Right lung (tissue), 5 donors: ENCODE measurements around the gene GLT8D2. TPM values are rescaled to one million over a fixed set of nuclear protein-coding genes. Genes with fewer than 3 reads are reported as not detected.
"Not testable (repeated sequence)": the region's sequence is repeated elsewhere in the genome, so short reads cannot be mapped to it uniquely, and the experiment has no call there.

Source experiments
- DNase-seq, 2 donors: peaks; one replicate each; pipeline ENCODE4 v3.0.0-alpha.2; 2013
- polyA plus RNA-seq, 5 donors: library from polyadenylated mRNA; unstranded; fragments of 120-200 nt; gene quantifications; one replicate each; pipeline versions ENCODE4 v1.2.1 to v1.2.3, GENCODE V29; 2013; ENCODE audit warnings: inconsistent platforms in 1 of 5, low replicate concordance in 1 of 5; ENCODE audit not compliant: insufficient read length in 5 of 5, insufficient read depth in 1 of 5

The GLT8D2 gene
- polyA plus RNA-seq, 5 donors, result 24.7 to 37.4 (median 29.5) TPM

DNA sequence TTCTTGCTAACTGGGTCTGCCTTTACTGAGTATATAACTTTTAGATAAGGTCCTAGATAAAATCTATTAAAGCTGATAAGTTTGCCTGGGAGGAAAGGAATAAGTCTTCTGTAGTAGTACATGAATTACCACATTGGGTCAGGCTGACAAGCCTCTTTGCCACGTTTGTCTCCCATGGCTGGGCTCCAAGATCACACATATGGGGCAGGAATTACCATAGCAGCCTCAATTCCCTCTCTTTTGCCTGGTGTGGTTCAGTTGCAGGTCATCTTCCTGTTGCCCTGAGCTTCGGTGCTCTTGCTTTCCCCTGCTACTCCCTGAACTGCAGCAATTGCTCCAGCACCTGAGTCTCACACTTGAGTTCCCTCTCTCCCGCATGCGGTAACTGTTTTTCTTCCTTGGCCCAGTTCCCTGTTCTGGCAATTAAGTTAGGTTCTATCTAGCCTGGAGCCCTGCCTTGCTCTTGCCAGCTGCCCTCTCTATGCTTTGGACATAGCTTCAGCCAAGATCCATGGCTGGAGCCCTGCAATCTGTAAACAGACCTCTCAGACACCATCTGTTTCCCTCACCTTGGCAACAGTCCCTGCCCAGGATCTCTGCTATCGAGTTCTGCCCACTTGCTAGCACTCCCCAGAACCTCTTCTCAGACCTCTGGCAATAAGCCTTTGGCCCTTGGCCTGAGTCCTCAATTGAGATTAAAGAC is 5.8 kb upstream of the GLT8D2 start:
- peak; percentile 23 to 53 for DNase-seq

DNA sequence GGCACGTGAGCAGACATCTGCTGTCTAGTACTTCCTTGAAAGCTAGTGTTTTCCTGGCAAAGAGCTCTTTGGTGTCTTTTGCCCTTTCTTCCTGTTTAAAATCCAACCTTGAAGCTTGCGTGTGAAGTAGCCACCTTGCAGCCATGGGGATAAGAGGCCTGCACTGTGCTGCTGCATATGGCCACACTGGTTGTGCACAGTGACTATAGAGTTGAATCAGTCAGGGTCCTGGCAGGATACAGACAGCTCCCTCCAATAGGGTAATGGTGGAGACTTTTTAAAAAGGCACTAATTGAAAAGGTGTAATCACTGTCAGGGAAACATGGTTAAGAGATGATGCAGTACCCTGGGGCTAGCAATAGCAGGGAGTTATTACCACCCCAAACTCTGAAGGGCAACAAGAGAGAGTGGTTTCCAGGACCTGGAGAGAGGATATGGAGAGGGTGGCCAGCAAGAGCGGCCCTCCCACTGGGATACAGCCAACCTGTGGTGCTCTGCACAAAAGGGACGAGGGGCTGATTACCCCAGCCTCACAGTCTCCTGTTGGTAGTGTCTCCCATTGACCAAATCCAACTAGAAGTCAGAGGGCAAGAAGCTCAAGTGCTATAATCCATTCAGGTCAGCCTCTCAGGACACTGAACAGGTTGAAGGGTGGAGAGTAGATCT is 4.8 kb upstream of the GLT8D2 start:
- no peak for DNase-seq

DNA sequence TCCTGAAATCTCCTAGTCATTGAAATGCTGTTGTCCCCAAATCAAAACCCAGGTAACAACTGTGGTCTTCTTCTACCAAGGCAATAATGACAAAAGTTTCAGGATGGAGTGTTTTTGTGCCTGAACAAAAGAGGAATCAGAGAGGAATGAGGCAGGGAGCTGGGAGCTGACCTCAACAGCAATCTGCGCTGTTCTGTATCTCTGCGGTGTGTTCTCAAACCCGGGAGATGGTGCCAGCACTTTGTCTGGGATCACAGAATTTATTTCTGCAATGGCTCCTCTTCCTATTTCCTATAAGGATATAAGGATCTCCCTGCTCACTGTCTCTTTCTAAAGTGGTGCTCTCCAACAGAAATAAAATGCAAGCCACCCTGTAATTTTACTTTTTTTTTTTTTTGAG is 449 bp upstream of the GLT8D2 start:
- no peak for DNase-seq

DNA sequence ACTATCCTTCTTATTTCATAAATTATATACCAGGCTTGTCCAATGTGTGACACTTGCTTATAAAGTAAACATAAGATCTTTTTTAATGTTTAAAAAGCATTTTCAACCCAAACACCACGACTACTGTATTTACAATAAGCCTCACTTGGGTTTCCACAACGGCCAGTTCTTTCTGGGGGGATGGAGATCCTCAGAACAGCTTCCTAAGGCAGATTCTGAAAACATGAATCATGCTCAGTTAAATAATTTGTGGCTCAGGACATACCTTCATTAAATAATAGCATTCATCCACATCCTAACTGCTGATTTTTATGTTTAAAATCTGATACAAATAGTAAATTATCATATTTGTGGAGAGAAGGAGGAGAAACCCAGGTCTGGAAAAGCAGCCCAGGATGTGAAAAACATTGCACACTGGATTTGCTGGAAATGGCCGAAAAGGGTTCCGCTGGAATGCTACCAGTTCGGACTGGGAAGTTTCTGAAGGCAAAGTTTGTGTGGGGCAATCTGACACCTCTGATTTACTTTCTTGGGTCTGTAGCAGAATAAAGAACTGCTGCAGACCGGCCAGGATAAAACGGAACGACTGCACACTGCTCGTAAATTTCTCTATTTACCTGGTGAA is 597 bp downstream of the GLT8D2 start:
- DNase-seq, result no peak

DNA sequence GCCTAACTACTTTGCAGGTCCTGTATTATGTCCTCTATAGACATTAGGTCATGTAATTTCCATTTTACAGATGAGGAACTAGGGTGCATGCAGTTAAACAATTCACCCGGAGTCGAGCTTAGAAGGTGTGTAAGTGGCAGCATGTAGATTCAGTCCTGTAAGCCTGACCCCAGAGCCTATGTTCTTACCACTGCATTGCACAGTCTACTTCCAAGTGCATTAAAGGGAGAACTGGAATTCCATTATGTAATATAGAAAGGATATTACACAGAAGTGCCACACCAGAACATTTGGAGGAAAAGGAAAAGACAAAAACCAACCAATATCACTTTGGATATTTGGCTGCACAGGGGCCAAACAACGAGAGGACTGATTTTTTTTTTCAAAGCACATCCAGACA is 1.2 kb downstream of the GLT8D2 start:
- no peak for DNase-seq

DNA sequence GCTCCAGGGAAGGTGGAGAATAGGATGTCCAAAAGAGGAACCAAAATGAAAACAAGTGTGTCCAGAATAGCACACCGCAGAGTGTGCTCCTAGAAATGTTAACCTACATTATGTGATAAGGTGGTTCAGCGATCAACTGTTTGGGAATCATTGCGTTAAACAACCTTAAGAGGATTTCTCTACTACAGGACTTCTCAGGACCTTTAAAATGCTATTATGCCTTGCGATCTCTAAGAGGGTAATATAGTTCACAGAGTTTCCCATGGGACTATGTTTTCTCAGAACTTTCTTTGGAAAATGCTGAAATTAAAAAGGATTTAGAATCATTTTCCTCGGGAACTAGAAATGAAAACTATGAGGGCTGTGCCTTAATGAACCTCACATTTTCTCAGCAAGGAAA is 1.8 kb downstream of the GLT8D2 start:
- no peak for DNase-seq

DNA sequence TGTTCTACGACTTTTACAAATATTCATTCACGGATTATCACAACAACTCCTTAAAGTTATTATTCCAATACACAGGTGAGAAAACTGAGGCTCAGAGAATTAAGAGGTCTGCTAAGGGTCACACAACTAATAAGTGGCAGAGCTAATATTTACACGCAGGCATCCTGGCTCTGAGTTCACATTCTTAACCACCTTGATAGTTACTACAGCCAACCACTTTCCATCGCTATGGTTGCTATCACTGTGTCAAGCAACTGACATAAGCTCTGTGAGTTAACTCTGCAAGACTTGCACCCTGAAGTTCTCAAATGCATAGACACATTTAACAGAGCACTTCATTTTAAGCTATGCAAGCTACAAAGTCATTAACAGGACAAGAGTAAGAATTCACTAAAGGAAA is 3.7 kb downstream of the GLT8D2 start:
- no peak for DNase-seq

DNA sequence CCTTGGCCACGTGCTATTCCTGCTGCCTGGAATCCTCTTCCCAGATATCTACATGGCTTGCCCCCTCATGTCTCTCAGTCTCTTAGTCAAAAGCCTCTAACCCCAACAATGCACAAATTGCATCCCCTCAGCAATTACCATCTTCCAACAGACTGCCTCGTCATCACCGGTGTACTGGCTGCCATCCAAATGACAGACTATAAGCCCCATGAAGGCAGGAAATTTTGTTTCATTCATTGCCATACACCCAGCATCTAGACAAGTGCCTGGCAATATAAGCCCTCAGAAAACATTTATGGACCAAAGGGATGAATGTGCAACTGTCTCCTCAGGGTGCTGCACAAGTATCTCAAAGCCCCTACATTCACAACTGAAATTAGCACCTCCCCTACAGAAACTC is 5.8 kb downstream of the GLT8D2 start:
- DNase-seq, result no peak

DNA sequence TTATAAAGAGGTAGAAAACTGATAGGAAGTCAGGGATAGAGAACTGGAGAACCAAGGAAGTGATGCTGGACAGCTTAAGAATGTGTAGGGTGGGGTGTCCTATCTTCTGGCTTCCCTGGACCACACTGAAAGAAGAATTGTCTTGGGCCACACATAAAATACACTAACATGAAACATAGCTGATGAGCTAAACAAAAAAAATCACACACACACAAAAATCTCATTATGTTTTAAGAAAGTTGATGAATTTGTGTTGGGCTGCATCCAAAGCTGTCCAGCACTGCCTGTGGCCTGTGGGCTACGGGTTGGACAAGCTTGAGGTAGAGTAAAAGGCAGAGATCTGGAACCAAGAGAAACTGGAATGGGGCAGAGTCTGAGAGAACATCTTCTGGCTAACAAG is 7.4 kb downstream of the GLT8D2 start:
- no peak for DNase-seq

DNA sequence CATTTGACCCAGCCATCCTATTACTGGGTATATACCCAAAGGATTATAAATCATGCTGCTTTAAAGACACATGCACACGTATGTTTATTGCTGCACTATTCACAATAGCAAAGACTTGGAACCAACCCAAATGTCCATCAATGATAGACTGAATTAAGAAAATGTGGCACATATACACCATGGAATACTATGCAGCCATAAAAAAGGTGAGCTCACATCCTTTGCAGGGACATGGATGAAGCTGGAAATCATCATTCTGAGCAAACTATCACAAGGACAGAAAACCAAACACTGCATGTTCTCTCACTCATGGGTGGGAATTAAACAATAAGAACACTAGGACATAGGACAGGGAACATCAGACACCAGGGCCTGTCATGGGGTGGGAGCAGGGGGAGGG is 10.2 kb downstream of the GLT8D2 start:
- DNase-seq, result not testable (repeated sequence)

DNA sequence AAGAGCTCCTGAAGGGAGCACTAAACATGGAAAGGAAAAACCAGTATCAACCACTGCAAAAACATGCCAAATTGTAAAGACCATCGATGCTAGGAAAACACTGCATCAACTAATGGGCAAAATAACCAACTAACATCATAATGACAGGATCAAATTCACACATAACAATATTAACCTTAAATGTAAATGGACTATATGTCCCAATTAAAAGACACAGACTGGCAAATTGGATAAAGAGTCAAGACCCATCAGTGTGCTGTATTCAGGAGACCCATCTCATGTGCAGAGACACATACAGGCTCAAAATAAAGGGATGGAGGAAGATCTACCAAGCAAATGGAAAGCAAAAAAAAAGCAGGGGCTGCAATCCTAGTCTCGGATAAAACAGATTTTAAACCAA is 13.8 kb downstream of the GLT8D2 start:
- DNase-seq, result not testable (repeated sequence)

DNA sequence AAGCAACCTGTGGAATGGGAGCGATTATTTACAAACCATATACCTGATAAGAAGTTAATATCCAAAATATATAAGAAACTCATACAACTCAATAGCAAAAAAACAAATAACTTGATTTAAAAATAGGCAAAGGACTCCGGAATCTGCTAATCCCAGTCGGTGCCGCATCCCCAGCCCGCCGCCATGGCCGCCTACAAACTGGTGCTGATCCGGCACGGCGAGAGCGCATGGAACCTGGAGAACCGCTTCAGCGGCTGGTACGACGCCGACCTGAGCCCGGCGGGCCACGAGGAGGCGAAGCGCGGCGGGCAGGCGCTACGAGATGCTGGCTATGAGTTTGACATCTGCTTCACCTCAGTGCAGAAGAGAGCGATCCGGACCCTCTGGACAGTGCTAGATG is 19.4 kb downstream of the GLT8D2 start:
- not testable (repeated sequence) for DNase-seq

DNA sequence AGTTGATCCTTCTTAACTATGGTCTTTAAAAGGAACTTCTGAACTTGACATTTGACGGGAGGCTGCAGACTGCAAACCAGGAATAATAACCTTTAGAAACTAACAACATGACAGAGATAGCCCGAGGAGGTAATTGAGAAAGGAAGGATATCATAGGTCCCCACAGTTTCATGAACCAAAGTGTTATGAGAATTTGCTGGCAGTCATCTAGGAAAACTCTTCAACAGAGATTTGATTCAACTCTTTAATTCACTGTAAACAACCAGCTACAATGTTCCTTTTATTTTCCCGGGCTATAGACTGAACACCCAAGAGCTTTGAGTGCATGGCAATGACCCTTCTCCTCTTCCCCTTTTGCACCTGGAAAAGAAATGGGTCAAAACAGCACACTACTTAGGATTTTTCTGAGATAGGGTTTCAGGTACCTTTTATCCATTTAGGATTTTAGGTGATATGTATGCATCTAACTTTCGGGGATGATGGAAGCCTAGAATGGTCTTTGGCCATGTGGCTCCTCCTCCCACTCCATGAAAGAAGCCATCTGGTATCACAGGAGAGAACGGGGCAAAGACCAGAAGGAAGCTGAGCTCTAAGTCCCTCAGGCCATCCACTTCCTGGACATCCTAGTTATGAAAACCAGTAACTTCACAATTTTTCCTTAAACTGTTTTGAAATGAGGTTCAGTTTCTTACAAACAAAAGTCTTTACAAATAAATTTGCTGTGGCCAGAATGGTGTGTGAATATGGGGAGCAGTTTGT is 23.0 kb downstream of the GLT8D2 start:
- DNase-seq, result no peak

DNA sequence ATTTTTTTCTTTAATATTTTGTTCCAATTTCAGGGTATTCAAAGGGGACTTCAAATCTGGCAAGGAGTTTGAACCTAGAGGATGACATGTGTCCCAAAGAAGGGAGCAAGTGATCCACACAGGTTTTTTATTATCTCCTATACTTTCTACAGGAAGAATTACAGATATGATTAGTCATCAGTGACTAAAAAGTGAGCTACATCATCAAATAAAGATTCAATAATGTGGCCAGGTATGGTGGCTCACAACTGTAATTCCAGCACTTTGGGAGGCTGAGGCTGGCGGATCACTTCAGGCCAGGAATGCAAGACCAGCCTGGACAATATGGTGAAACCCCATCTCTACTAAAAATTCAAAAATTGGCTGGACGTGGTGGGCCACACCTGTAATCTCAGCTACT is 24.2 kb downstream of the GLT8D2 start:
- no peak for DNase-seq

DNA sequence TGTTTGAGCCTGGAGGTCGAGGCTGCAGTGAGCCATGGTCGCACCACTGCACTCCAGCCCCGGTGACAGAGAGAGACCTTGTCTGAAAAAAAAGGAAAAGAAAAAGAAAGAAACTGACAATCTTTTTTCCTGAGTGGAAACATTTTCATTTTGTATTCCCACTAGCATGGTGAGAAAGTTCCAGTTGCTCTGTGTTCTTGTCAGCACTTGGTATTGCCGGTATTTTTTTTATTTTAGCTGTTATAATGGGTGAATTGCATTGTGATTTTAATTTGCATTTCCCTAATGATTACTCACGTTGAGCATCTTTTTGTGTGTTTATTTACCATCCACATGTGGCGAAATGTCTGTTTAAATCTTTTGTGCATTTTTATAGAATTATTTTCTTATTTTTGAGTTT is 25.6 kb downstream of the GLT8D2 start:
- DNase-seq, result no peak

DNA sequence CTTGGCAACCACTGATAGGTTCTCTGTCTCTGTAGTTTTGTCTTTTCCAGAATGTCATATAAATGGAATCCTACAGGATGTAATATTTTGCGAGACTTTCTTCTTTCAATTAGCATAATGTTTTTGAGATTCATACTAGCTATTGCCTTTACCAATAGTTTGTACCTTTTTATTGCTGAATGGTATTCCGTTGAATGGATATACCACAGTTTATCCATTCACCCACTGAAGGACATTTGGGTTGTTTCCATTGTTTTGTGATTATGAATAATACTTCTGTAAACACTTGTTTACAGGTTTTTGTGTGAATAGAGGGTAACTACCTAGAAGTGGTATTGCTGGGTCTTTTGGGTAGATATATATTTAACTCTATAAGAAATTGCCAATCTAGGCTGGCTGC is 26.3 kb downstream of the GLT8D2 start:
- no peak for DNase-seq

DNA sequence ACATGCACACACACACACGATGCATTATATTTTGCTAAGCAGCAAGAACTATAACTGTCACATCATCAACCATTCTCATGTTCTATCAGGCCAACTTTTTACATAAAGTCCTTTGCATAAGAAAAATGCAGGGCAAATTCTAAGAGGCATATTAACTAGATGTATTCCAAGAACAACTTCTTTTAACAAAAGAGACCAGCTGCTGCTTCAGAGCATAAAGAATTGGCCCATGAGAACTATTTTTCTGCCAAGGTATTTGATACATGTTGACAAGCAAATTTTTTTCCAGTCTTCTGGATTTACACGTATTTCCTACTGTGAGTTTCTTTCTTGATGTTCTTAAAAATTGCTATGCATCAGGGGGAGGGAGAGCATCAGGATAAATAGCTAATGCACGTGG is 27.2 kb downstream of the GLT8D2 start:
- DNase-seq, result peak; percentile 42 to 47

DNA sequence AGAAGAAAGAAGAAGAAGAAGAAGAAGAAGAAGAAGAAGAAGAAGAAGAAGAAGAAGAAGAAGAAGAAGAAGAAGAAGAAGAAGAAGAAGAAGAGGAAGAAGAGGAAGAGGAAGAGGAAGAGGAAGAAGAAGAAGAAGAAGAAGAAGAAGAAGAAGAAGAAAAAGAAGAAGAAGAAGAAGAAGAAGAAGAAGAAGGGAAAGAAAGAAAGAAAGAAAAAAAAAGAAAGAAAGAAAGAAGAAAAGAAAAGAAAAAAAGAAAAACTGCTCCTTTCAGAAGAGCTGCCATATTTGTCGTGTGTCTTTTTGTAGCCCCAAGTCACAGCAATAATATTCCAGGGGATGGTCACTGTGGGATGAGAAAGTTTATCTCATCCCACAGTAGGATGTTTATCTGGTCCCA is 28.1 kb downstream of the GLT8D2 start:
- not testable (repeated sequence) for DNase-seq

DNA sequence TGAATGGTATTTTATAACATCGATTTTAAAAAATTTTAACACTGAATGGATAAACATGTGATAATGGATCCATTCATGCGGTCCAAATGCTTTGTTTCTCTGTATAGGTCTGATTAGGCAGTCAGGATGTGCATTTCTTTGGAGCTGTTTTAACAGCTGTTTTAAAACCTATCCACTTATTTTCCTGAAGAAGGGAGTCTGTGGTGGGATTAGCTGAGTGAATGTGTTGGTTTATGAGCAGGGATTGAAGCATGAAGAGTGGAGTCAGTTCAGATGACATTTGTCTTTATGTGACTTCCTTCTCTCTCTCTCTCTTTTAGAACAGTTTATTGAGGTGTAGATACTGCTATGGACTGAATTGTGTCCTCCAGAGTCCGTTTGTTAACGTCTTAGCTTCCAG is 37.7 kb downstream of the GLT8D2 start:
- DNase-seq, result no peak

DNA sequence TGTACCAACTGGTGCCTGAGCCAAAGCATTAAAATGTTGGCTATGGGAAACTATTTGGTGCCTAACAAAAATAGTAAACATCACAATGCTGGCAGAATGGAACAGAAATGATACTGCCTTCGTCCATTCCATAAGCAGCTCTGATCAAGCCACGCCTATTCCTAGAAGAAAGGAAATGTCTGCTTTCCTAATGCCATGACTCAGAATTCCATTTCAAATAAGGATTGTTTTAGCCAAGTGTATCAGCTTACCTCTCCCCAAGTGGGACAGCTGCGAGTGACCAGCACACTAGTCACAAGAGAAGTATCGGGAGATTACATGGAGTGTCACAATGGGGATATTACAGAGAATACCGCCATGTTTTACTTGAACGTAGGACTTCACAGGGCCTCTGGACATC is 38.7 kb downstream of the GLT8D2 start:
- no peak for DNase-seq

DNA sequence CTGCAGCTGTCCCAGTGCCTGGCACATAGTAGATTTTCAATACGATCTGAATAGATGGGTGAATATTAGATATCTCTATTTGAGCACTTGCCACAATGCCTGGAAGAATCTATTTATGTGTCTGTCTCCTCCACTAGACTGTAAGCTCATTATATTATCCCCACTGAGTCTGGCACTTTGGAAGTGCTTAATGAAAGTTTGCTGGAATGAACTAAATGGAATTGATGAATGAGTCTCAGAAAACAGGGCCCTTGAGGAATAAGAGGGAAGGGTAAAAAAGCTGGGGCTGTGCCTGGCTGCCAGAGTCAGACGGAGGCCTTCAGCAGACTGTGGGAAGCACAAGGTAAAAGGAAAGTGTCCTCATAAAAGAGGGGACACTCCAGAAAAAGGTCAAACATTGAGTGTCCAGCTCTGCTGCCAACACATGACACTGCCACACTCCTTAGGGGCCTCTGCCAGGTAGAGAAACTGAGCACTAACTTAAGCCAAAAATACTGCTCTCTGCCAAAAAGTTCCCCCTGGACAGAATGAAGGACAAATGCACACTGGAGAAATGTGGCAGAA is 39.3 kb downstream of the GLT8D2 start:
- DNase-seq, result no peak

DNA sequence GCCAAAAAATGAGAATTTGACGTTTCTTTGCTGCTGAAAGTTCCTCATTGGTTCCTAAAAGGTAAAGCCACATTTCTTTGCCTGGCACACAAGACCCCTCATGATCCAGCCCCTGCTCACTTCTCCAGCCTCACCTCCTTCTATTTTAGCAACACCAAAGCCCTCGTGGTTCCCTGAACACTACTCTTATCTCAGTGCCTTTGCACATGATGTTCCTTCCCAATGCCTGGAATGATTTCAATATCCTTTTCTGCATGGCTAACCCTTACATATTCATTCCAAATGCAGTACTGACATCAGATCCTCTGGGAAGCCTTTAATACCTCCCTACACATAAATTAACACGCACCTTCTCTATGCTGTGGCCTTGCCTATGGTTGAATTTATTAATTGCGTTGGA is 39.9 kb downstream of the GLT8D2 start:
- DNase-seq, result no peak
